Mononuclear cell (primary cell): ENCODE data around the gene PXMP2. TPM values are rescaled to one million over a fixed set of nuclear protein-coding genes. Genes with fewer than 3 reads are reported as not detected.

Experiments used
- H3K27me3 ChIP-seq: 2 replicates; pipeline ENCODE4 v1.6.0; 2011; ENCODE audit warnings: low read length, control low read depth; ENCODE audit not compliant: insufficient read depth
- H3K4me1 ChIP-seq: 2 replicates; pipeline ENCODE4 v1.5.1; 2011; ENCODE audit warnings: mild to moderate bottlenecking, low read length, control low read depth; ENCODE audit not compliant: insufficient read depth
- H3K4me3 ChIP-seq: 2 replicates; pipeline ENCODE4 v1.5.1; 2011; ENCODE audit warnings: mild to moderate bottlenecking, low read length, moderate library complexity
- H3K9me3 ChIP-seq: 2 replicates; pipeline ENCODE4 v1.5.1; 2011; ENCODE audit warnings: low read depth, mild to moderate bottlenecking, control low read depth, low read length
- total RNA-seq: library from RNA; depleted of rRNA; stranded (reverse); fragments of >200 nt; gene quantifications from one replicate; pipeline ENCODE4 v1.2.3, GENCODE V29; 2012

The PXMP2 gene
- total RNA-seq, 1 donor = 3.0 TPM

GRCh38 chr12:132719954-132720324, 32.6 kb downstream of the PXMP2 start:
- H3K4me1 ChIP-seq = no peaks in the 10 kb centered on the region
- H3K9me3 ChIP-seq = no peaks in the 10 kb centered on the region
- no peak overlapping the region for H3K4me3 ChIP-seq
- H3K27me3 ChIP-seq = no peaks in the 10 kb centered on the region

- Histone ChIP-seq H3K4me3 (no peak overlapping the region), H3K9me3 (no peaks in the 10 kb centered on the region), H3K4me1 (no peaks in the 10 kb centered on the region), H3K27me3 (no peaks in the 10 kb centered on the region)
Measured at GRCh38 chr12:132720606-132721345, 33.4 kb downstream of the PXMP2 start.

GRCh38 chr12:132723015-132723763, 35.8 kb downstream of the PXMP2 start:
- Histone ChIP-seq H3K4me3 (no peak overlapping the region), H3K4me1 (no peaks in the 10 kb centered on the region), H3K9me3 (no peaks in the 10 kb centered on the region), H3K27me3 (no peaks in the 10 kb centered on the region)

GRCh38 chr12:132723764-132724140, 36.4 kb downstream of the PXMP2 start:
- Histone ChIP-seq H3K4me1 (no peaks in the 10 kb centered on the region), H3K27me3 (no peaks in the 10 kb centered on the region), H3K4me3 (no peak overlapping the region), H3K9me3 (no peaks in the 10 kb centered on the region)

GRCh38 chr12:132724506-132725241, 37.3 kb downstream of the PXMP2 start:
- no peaks in the 10 kb centered on the region for H3K27me3 ChIP-seq
- no peak overlapping the region for H3K4me3 ChIP-seq
- H3K4me1 ChIP-seq = no peaks in the 10 kb centered on the region
- no peaks in the 10 kb centered on the region for H3K9me3 ChIP-seq

- H3K27me3 ChIP-seq = no peaks in the 10 kb centered on the region
- H3K9me3 ChIP-seq = no peaks in the 10 kb centered on the region
- H3K4me3 ChIP-seq = no peak overlapping the region
- no peaks in the 10 kb centered on the region for H3K4me1 ChIP-seq
Measured at GRCh38 chr12:132726386-132726785, 39.0 kb downstream of the PXMP2 start.

GRCh38 chr12:132727091-132727794, 39.9 kb downstream of the PXMP2 start:
- Histone ChIP-seq H3K4me1 (no peaks in the 10 kb centered on the region), H3K9me3 (no peaks in the 10 kb centered on the region), H3K4me3 (no peak overlapping the region), H3K27me3 (no peaks in the 10 kb centered on the region)

GRCh38 chr12:132728502-132728901, 41.1 kb downstream of the PXMP2 start:
- Histone ChIP-seq H3K9me3 (no peaks in the 10 kb centered on the region), H3K27me3 (no peaks in the 10 kb centered on the region), H3K4me1 (no peaks in the 10 kb centered on the region), H3K4me3 (no peak overlapping the region)

GRCh38 chr12:132729541-132730320, 42.3 kb downstream of the PXMP2 start:
- Histone ChIP-seq H3K4me1 (no peaks in the 10 kb centered on the region), H3K27me3 (no peaks in the 10 kb centered on the region), H3K9me3 (no peaks in the 10 kb centered on the region), H3K4me3 (no peak overlapping the region)

- Histone ChIP-seq H3K4me3 (no peak overlapping the region), H3K4me1 (no peaks in the 10 kb centered on the region), H3K27me3 (no peaks in the 10 kb centered on the region), H3K9me3 (no peaks in the 10 kb centered on the region)
Measured at GRCh38 chr12:132730353-132730752, 43.0 kb downstream of the PXMP2 start.

GRCh38 chr12:132731574-132731973, 44.2 kb downstream of the PXMP2 start:
- Histone ChIP-seq H3K9me3 (no peaks in the 10 kb centered on the region), H3K4me3 (no peak overlapping the region), H3K4me1 (no peaks in the 10 kb centered on the region), H3K27me3 (no peaks in the 10 kb centered on the region)

- Histone ChIP-seq H3K27me3 (no peaks in the 10 kb centered on the region), H3K4me3 (no peak overlapping the region), H3K9me3 (no peaks in the 10 kb centered on the region), H3K4me1 (no peaks in the 10 kb centered on the region)
Measured at GRCh38 chr12:132734206-132734605, 46.8 kb downstream of the PXMP2 start.

- Histone ChIP-seq H3K9me3 (no peaks in the 10 kb centered on the region), H3K27me3 (no peaks in the 10 kb centered on the region), H3K4me3 (no peak overlapping the region), H3K4me1 (no peaks in the 10 kb centered on the region)
Measured at GRCh38 chr12:132735496-132735895, 48.1 kb downstream of the PXMP2 start.

GRCh38 chr12:132736378-132736777, 49.0 kb downstream of the PXMP2 start:
- Histone ChIP-seq H3K27me3 (no peaks in the 10 kb centered on the region), H3K4me3 (no peak overlapping the region), H3K9me3 (no peaks in the 10 kb centered on the region), H3K4me1 (no peaks in the 10 kb centered on the region)
